Esophagus (tissue), 2 donors: ENCODE results near the gene CDH6. TPM values are rescaled to one million over a fixed set of nuclear protein-coding genes. Genes with fewer than 3 reads are reported as not detected.

Source experiments
- H3K27ac ChIP-seq, 2 donors: one replicate each; pipeline ENCODE4 v1.5.1; 2013; ENCODE audit warnings: low read depth in 2 of 2, mild to moderate bottlenecking in 2 of 2, inconsistent platforms in 1 of 2, low read length in 1 of 2, moderate library complexity in 1 of 2
- H3K27me3 ChIP-seq, 2 donors: one replicate each; pipeline ENCODE4 v1.6.1; 2013; ENCODE audit warnings: low read length in 2 of 2, control low read depth in 1 of 2, mild to moderate bottlenecking in 1 of 2; ENCODE audit not compliant: insufficient read depth in 2 of 2, control insufficient read depth in 1 of 2
- H3K36me3 ChIP-seq, 2 donors: one replicate each; pipeline ENCODE4 v1.6.1; 2013; ENCODE audit warnings: low read length in 1 of 2; ENCODE audit not compliant: control insufficient read depth in 2 of 2, insufficient read depth in 2 of 2
- H3K4me1 ChIP-seq, 2 donors: one replicate each; pipeline ENCODE4 v1.6.1; 2013; ENCODE audit warnings: low read length in 1 of 2; ENCODE audit not compliant: control insufficient read depth in 2 of 2, insufficient read depth in 2 of 2
- H3K4me3 ChIP-seq, 2 donors: one replicate each; pipeline ENCODE4 v1.5.1; 2013; ENCODE audit warnings: low read length in 2 of 2, mild to moderate bottlenecking in 2 of 2, low read depth in 1 of 2, moderate library complexity in 1 of 2
- H3K9me3 ChIP-seq, 2 donors: one replicate each; pipeline ENCODE4 v1.6.1; 2013; ENCODE audit warnings: mild to moderate bottlenecking in 2 of 2, low read depth in 1 of 2, low read length in 1 of 2, moderate library complexity in 1 of 2; ENCODE audit not compliant: control insufficient read depth in 2 of 2, insufficient read depth in 1 of 2
- WGBS, 2 donors: extraction: QIAGEN DNeasy Blood & Tissue Kit; methylation state at CpG; one replicate each; pipeline ENCODE4 v1.1.7; 2013; 5-methylcytosine and 5-hydroxymethylcytosine counted together
- polyA plus RNA-seq, 2 donors: library from polyadenylated mRNA; stranded (reverse); fragments of 200-250 nt; gene quantifications; one replicate each; pipeline ENCODE4 v1.2.3, GENCODE V29; 2013
- donor health status: healthy with polysubstance abuse.
- donor health status: Bipolar disorder and iron deficiency.

The CDH6 gene
- polyA plus RNA-seq, 2 donors = 0.31 to 0.42 TPM

DNA sequence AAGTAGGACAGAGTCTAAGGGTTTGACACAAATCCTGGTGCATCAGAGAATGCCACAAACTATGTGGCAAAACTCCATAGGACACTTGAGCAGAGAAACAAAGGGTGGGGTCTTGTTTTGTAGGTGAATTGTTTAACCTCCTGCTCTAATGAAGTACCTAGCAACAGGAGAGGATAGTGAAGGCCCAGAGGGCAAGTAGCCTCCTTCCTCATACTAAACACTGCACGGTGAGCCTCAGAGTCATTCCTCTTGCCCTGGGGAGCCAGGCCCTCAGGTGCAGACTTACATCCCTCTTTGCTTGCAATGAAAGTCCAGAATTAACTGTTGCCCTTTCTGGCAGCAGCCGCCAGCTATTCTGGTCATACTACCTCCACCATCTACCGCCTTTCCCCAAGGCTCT, 172.3 kb downstream of the CDH6 start:
- Histone ChIP-seq H3K9me3 (peaks cover 0 to 5% of the 10 kb centered on the region in 2 donors), H3K36me3 (no peaks in the 10 kb centered on the region), H3K4me3 (no peak overlapping the region), H3K27ac (no peak overlapping the region), H3K27me3 (peaks cover 2% of the 10 kb centered on the region in 2 donors), H3K4me1 (no peaks in the 10 kb centered on the region)
- 84 to 92% methylated on average over 3 of the region's 3 CpGs for WGBS, 2 donors

GRCh38 chr5:31366941-31367340, 173.5 kb downstream of the CDH6 start:
- H3K36me3 ChIP-seq = no peaks in the 10 kb centered on the region
- WGBS, 2 donors = 40 to 51% methylated on average over 5 of the region's 5 CpGs
- H3K4me1 ChIP-seq = no peaks in the 10 kb centered on the region
- no peak overlapping the region for H3K4me3 ChIP-seq
- peaks cover 0 to 5% of the 10 kb centered on the region in 2 donors for H3K9me3 ChIP-seq
- no peak overlapping the region for H3K27ac ChIP-seq
- peaks cover 0 to 2% of the 10 kb centered on the region in 2 donors for H3K27me3 ChIP-seq

GRCh38 chr5:31372124-31372523, 178.6 kb downstream of the CDH6 start:
- H3K9me3 ChIP-seq = no peaks in the 10 kb centered on the region
- 27 to 55% methylated on average over 1 of the region's 1 CpG for WGBS, 2 donors
- H3K27ac ChIP-seq = no peak overlapping the region
- no peaks in the 10 kb centered on the region for H3K36me3 ChIP-seq
- no peaks in the 10 kb centered on the region for H3K27me3 ChIP-seq
- H3K4me3 ChIP-seq = no peak overlapping the region
- no peaks in the 10 kb centered on the region for H3K4me1 ChIP-seq

DNA sequence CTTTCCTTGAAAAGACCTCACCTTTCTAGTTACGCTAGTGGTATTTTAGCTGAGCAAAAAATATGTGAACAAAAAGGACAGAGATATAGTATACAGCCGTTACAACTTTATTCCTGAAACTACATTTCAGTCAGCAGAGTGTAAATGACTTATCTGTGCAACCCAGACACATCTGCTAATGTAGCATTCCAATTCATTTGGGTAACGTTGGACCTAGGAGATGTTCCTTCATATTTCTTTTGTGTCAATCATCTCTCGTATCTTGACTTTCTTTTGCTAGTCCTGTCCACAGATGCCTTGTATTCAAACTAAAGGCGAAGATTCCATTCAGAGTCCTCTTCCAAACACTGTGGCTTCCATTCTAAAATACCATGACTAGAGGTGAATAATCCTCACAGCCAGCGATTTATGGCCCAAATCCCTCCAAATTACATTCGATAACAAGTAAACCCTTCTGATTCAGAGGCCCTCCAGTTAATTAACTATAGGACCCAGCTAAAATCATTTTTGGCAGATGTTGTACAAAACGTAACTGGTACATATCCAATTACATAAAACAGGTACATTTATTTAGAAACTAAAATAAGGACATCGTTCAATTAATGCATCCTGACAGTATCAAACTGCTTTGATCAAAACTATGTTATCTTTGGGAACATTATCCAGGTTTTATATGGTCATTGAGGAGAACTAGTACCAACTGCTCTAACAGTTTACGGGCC, 182.7 kb downstream of the CDH6 start:
- H3K4me3 ChIP-seq = no peak overlapping the region
- 84 to 93% methylated on average over 10 of the region's 10 CpGs for WGBS, 2 donors

GRCh38 chr5:31377274-31377946, 183.9 kb downstream of the CDH6 start:
- no peak overlapping the region for H3K27ac ChIP-seq
- no peaks in the 10 kb centered on the region for H3K4me1 ChIP-seq
- H3K4me3 ChIP-seq = no peak overlapping the region
- no peaks in the 10 kb centered on the region for H3K27me3 ChIP-seq
- WGBS, 2 donors = 81 to 91% methylated on average over 6 of the region's 6 CpGs
- no peaks in the 10 kb centered on the region for H3K36me3 ChIP-seq
- H3K9me3 ChIP-seq = no peaks in the 10 kb centered on the region

More for the DNA sequence above, 182.7 kb downstream of the CDH6 start:
- Histone ChIP-seq H3K4me1 (no peaks in the 10 kb centered on the region), H3K27ac (no peak overlapping the region), H3K36me3 (no peaks in the 10 kb centered on the region), H3K27me3 (no peaks in the 10 kb centered on the region), H3K9me3 (no peaks in the 10 kb centered on the region)

DNA sequence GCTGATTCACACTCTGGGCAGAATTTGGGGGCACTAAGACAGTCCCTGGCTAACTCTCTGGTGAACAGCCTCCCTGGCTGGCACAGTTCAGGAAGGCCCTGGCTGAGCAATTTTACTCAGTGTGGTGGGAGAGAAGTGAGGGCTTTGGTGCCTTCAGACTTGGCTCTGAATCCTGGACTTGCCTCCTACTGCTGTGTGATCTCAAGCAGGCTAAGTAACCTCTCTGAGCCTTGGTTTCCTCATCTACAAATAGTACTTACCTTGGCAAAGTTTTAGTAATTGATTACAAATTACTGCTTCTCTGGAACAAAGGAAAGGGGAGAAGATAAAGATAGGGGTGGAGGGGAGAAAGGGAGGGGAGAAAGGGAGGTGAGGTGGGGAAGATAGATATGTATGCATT, 184.7 kb downstream of the CDH6 start:
- Histone ChIP-seq H3K27me3 (no peaks in the 10 kb centered on the region), H3K4me3 (no peak overlapping the region), H3K4me1 (no peaks in the 10 kb centered on the region), H3K27ac (no peak overlapping the region), H3K36me3 (no peaks in the 10 kb centered on the region), H3K9me3 (no peaks in the 10 kb centered on the region)
